Head of caudate nucleus (tissue), 42 donors: ENCODE data around the gene NPHP4.

Source experiments
- DNase-seq, 42 donors: peaks; one replicate each; pipeline versions ENCODE4 v3.0.0 to v3.0.0-alpha.2; 2020 to 2021; ENCODE audit warnings: mixed read lengths in 7 of 42
- intact Hi-C: fragments of 100-400 bp; cut with DNase I; formaldehyde crosslinking; loops from one replicate; pipeline ENCODE4 v1.15.0; 2022

The NPHP4 gene

DNA sequence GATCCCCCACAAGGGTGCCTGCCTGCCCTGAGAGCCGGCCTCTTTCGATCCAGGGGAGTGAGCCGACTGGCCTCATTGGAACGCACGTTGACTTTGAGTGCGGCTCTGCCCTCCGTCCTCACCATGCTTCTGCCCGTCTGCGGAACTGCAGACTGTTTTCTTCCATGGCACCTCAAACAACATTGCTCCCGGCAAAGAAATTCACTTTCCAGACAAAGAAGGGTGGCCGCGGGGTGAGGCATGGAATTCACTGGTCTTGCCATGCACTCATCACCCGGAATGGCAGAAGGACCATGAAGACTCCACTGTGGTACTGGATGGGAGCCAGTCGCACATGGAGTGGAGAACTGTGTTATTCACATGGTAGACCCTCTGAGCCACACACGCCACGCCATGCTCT lies 169.5 kb downstream of the NPHP4 start:
- no peak for DNase-seq
- intact Hi-C loops, result no loop called here

DNA sequence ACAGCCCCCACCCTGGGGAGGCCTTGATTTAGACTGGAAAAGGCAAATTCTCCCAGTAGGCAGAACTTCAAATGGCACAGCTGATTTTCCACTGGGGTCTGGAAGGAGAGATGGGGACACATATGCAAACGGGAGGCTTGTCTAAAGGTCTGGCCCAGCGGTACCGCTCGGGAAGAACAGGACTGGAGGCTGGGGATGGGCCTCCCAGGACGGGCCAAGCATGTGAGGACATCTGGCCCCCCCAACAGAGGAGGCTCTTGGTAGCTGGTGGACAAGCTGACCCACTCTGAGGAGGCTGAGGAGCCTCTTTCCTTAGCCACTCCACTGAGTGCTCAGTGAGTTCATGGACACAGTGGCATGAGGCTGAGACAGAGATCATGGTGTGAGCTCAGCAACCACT lies 170.0 kb downstream of the NPHP4 start:
- intact Hi-C loops, result no loop called here
- DNase-seq, result no peak

DNA sequence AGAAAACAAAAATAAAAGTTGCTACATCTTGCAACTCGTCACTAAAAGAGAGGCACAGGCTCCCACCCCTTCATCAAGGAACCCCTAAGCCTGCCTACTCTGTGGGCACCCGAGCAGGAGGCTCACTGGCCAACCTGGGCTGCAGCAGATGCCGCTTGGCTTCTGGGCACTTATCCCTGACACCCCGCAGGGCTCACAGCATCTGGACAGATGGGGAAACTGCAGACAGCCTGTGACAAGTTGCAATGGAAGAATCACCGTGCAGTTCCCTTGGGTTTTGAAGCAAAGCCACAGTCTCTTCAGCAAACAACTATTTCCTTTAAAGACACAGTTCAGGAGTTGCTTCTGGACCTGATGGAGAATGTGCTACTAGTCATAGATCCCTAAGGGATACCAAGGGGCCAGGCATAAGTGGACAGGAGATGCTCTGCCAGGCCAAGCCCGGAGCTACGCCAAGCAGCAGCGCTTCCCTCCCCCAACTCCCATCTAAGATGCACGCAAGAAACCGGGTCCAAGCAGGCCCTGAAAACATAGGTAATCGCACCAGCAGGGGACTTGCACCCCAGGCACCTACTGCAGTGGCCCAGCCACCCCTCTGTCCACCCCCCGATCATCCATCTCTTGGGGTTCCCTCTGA lies 170.6 kb downstream of the NPHP4 start:
- no peak for DNase-seq
- intact Hi-C loops, result no loop called here

DNA sequence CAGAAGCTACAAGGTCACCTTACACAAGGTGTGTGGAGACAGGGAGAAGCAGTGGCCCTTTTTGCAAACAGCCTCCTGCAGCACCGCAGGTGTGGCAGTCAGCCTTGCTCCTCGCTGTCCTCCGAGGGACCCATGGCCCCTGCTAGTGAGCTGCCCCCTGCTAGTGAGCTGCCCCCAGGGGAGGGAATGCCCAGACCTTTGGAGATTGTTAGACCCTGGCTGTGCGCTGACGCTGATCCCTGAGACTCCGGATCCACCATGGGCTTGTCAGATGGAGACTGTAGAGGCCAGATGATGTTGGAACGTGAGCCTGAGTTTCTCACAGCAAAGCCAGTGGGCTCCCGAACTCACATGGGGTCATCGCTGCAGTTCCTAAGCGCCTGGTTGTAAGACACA lies 172.2 kb downstream of the NPHP4 start:
- no peak for DNase-seq
- intact Hi-C loops, result no loop called here

DNA sequence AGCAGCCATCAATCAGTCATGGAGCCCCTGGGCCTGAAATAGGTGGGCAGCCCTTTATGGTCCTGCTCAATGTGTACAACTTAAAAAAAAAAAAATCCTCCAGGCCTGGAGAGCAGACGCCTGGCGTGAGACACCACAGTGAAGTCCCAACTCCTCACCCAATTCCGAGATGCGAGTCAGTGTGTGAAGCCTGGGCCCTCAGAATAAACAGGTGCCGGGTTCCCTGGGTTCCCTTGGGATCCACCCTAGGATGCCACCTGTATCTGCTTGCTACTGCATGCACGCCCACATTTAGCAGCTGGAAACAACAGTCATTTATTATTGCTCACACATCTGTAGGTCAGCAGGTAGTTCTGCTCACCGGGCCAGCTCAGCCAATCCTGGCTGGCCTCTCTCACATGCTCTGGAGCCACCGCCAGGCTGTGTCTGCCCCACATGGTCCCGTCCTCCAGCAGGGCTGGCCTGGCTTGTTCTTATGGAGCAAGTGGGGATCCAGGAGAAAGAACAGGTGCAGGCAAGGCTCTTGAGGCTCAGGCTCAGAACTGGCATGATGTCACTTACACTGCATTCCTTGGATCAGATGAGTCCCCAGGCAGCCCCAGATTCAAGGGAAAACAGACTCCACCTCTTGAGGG lies 172.7 kb downstream of the NPHP4 start:
- no peak for DNase-seq
- intact Hi-C loops, result no loop called here

DNA sequence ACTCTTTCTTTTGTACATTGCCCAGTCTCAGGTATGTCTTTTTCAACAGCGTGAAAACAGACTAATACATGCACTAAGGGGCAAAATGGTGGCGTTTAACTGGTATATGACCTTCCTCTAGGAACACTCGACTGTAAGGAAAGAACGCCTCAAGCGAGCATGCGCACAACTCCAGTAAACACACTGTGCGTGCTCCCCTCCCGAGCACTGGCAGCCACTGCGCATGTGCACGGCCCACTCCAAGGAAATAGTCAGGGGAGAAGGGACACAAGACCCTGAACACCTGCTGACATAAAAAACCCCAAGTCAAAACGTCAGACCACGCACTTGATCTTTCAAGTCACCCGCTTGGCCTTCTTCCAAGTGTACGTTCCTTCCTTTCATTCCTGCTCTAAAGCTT lies 173.5 kb downstream of the NPHP4 start:
- intact Hi-C loops, result no loop called here
- no peak for DNase-seq

DNA sequence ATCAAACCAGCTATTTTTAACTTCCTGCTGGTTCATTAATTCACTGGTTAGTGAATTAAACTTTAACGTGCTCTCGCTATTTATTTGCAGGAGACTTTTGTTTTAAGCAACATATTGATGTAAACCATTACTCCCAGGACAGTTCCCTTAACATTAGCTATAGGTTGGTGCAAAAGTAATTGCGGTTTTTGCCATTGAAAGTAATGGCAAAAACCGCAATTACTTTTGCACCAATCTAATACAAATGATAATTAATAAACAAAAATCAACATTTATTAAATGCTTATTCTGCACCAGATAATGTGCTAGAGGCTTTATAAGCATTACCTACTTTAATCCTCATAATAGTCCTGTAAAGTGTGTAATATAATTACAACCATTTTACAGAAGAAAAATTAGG lies 176.5 kb downstream of the NPHP4 start:
- intact Hi-C loops, result no loop called here

DNA sequence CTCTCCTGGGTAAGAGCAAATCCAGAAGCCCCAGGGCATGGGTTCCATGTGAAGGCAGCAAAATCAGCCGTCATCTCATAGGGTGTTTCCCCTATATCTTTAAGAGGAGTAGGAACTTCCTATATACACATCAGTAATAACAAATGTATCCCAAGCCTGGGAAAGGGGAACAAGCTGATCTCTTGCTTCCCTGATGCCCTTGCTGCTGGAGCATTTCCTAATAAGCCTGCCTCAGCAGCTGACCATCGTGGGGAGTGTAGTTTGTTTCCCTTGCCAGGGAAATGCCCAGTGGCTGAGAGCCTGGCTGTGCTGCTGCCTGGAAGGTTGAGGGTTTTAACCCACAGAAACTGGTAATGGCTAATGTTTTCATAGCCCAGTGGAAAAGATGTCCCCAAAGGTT lies 177.0 kb downstream of the NPHP4 start:
- intact Hi-C loops, result no loop called here
- peak in 1 of 42 donors; percentile 43 for DNase-seq

More for the DNA sequence above, 176.5 kb downstream of the NPHP4 start:
- DNase-seq, result no peak

DNA sequence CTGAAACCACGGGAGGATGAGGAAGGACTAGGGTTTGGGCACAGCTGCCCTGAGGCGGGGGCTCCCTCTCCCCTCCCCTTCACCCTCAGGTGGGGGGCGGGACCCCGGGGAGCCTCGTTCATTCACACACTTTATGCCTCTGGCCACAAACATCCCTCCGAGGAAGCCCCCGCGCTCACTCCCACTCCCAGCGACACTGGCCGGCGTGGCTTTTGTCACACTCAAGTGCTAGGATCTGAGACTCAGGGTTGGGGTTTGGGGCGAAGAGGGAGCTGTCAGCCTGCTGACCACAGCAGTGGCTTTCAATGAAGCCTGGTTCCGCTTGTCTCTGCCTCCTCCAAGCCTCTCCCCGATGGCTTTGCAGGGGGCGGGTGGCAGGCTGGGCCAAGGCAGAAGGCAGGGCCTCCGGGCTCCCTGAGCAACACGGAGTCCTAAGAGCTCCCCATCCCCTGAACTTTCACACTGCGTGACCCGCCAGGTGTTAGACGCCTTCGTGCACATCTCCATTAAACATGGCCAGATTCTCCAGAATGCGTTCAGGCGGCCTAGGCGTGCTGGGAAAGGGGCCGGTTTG lies 178.1 kb downstream of the NPHP4 start:
- intact Hi-C loops, result no loop called here
- DNase-seq, result no peak

DNA sequence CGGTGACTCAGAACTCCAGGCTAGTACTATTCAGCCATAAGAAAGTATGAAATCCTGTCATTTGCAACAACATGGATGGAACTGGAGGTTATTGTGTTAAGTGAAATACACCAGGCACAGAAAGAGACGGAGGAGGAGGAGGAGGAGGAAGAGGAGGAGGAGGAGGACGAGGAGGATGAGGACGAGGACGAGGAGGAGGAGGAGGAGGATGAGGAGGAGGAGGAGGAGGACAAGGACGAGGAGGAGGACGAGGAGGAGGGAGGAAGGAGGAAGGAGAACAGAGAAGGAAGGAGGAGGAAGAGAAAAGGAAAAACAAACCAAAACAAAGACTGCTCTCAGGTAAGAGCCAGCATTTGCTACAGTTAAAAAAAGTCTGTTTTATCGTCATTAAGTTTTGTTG lies 178.7 kb downstream of the NPHP4 start:
- no peak for DNase-seq
- intact Hi-C loops, result no loop called here
